Measurements from ENCODE around the gene RAD54L.

GRCh38 chr1:46302641-46303037 is 55.1 kb downstream of the RAD54L start:
- TF ChIP-seq EP300 (IDR thresholded peaks at IDR 0.05) (no peak), POLR2A (IDR thresholded peaks at IDR 0.05) (no peak)
